GM19452 (cell line): ENCODE measurements around the gene KRT72.

Source experiments
- ATAC-seq: cut with Tn5 transposase; IDR thresholded peaks from one replicate; pipeline ENCODE4 v1.9.1; 2021; ENCODE audit not compliant: unreplicated experiment

KRT72 gene

GRCh38 chr12:52551216-52551865 lies 49.9 kb downstream of the KRT72 start:
- no peak for ATAC-seq

- no peak for ATAC-seq
These were observed 55.1 kb downstream of the KRT72 start for GRCh38 chr12:52546126-52546525.

- ATAC-seq: no peak
These were observed 57.0 kb downstream of the KRT72 start for GRCh38 chr12:52543985-52544883.

GRCh38 chr12:52542785-52543318 lies 58.4 kb downstream of the KRT72 start:
- no peak for ATAC-seq

- no peak for ATAC-seq
These were observed 59.1 kb downstream of the KRT72 start for GRCh38 chr12:52542157-52542556.

GRCh38 chr12:52541709-52542108 lies 59.6 kb downstream of the KRT72 start:
- ATAC-seq: no peak

- no peak for ATAC-seq
These were observed 60.7 kb downstream of the KRT72 start for GRCh38 chr12:52540531-52540930.

- ATAC-seq: no peak
These were observed 61.5 kb downstream of the KRT72 start for GRCh38 chr12:52539821-52540173.

GRCh38 chr12:52539083-52539820 lies 62.0 kb downstream of the KRT72 start:
- ATAC-seq: no peak

- ATAC-seq: no peak
These were observed 64.2 kb downstream of the KRT72 start for GRCh38 chr12:52537101-52537500.
